Fibroblast of skin of left quadriceps (primary cell): Measurements from ENCODE around the gene ANK3.

Experiments used
- DNase-seq, 2 experiments: peaks; one replicate each; pipeline ENCODE4 v3.0.0-alpha.2; 2013; ENCODE audit warnings: low read depth in 2 of 2

Gene ANK3

DNA sequence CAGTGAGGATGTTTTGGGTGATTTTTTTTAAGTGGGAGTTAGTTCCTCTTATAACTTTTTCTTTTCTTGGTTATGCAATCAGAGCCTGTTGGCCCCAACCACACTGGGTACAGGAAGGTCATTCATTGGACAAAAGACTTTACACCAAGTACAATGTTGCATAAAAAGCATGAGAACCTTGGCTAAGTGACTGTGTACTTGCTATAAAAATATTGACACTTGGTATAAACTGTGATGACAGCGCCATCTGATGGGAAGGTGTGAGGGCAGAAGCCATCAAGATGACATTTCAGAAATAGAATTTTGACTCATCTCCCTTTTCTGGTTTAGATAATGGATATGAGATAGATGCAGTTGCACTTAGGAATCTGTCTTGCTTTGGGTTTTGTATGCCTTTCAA lies 357.0 kb downstream of the ANK3 start:
- DNase-seq, result no peak

DNA sequence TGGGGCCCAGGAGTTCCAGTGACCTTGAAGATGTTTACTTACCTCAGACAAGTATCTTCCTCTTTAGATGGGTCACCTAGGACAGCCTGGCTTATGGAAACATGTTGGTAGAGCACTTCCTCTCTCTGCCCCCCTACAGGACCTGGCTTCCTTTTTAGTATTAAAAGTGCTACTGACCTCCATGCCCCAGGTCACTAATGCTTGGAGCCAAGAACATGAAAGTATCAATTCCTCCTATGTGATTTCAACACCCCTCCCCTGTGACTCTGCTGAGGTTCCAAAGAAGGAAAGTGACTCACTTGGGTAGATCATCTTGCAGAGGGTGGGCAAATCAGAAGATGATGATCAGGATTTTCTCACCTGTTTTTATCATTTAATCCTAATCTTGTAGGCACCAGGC lies 358.0 kb downstream of the ANK3 start:
- no peak for DNase-seq

DNA sequence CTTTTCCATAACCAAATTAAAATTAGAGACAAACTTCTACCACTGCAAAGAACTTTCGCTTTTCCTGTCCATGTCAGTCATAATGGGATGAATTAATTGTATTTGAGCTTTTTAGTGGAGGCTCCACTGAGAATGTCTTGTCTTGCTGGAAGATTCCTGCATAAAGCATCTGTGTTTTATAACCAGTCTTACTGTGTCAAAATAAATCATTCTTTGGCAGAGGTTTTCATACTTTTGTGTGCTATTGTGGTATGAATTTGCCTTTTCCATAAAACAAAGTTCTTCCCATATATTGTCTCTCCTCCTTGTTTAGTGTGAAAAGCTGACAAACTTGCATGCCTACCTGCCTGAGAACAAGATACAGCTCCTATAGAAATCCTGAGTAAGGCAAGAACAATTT lies 358.5 kb downstream of the ANK3 start:
- no peak for DNase-seq

DNA sequence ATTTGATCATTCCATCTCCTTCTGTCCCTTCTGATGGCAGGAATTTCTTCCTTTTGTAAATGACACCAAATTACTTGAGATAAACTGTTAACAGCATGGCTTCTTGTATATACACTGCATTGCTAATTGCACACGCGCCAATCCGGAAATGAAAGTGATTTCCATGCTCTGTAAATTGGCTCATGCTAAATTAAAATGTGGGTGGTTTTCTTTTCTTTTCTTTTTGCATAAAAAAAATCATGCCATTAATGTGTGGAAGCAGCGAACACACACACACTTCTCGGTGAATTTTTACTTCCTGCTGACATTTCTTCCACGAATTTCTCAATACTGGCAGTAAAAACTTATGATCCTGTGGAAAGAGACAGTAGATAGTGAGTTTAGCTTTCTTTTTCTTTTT lies 360.2 kb downstream of the ANK3 start:
- DNase-seq, result no peak

DNA sequence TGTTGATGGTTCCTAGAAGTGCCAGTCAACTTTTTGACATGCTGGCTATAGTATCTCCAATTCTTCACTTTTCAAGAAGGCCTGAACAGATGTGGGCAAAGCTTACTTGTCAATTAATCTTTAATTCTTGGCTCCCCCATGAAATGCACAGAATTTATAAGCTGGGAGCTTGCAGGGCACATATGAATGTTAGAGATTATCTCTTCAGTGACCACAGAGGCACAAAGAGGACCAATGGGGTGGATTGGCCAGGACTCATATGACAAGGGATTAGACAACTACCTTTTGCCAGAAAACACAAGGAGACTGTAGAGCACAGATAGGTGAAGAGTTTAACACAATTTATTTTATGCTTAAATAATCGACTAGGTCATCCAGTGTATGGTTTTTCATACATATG lies 361.6 kb downstream of the ANK3 start:
- no peak for DNase-seq

DNA sequence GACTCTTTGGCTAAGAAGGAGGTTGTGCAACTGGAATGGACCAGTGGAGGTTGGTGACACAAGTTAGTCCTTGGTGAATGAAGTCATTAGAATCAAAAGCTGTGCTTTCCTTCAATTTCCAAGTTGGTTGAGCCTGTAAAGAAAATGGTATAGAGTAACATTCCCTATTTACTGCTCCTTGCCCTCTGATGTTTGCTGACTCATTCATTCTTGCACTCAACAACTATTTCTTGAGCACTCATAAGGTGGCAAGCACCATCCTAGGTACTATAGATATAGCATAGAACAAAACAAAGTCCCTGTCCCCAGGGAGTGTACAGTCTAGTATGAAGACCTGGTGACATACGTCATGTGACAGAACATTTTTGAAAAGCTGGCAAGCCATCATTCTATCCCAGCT lies 364.4 kb downstream of the ANK3 start:
- no peak for DNase-seq

DNA sequence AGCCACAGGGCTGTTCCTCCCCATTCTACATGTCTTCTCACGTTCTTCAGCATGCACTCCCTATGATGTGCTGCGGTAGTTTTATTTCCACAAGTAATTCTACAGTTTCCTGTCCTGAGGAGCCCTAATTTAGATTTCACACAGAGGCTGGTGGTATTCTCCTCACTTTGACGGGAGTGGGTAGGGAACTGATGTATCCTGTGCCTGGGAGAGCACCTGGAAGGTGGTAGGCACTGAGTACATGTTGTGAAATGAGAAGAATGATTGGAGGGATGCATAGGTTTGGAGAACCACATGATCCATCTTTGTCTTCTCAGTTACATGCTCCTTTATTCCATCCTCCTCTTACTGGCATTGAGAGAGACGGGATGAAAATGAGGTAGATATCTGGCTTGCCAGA lies 365.2 kb downstream of the ANK3 start:
- DNase-seq, result no peak

DNA sequence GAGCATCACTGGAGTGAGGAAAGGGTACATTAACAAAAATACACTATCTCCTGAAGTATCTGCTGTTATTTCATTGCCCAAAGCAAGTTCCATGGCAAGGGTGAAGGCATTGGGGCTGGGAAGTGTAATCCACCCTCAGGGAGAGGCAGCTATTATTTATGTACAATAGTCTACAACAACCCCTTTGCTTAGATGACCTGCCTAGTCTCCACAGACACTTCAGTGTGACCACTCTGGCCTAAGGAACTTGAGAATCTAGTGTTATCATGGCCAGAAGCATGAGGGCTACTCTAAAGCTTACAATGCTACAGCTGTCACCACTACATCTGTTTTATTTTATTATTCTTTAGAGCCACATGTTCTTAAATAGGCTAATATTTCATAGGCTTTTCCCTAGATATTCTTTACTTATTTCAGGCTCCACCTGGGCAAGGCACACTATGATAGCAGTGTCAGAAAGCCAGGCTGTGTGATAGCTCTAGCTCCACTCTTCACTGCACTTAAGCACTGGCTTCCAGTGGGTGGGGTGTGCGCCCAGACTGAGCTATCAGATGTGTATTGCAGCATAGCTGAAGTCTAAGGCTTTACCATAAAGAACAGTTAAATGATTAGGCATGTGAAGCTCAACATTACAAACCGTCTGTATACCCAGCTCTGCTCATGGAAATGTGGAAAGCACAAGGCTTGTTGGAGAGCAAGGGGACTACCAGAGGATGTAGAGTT lies 366.4 kb downstream of the ANK3 start:
- DNase-seq, result no peak

DNA sequence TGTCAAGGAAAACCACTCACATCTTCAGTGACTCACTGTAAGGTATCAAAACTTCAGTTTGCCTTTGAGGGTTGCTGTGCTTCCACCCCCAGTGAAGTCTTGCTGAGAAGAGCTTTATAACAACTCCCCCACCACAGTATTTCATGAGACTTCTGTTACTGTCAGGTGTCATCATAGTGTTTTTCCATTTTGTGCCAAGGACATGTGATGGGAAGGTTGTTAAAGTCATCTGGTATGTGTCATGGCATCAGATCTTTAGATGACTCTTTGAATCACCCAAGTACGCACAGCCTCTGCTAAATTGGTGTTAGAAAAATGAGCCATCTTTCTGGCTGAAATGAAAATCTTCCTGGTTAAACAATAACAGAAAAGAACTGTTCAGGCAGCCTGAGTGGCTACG lies 368.3 kb downstream of the ANK3 start:
- DNase-seq, result no peak

DNA sequence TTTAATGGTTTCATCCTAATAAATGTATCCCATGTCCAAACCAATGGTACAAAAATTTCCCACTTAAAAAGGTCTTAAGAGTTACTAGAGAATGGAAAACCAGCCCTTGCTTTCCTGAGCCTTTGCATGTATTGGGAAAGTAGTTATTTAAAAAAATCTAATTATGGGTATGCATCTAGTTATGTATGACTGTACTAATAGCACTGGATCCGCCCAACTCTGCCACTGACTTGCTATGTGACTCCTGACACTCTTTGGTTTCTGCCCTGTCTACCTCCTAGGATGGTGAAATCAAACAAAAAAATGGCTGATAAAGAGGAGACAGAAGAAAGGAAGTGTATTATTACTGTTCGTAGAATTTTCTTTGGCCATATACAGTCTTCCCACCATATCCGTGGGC lies 372.9 kb downstream of the ANK3 start:
- DNase-seq, result no peak

DNA sequence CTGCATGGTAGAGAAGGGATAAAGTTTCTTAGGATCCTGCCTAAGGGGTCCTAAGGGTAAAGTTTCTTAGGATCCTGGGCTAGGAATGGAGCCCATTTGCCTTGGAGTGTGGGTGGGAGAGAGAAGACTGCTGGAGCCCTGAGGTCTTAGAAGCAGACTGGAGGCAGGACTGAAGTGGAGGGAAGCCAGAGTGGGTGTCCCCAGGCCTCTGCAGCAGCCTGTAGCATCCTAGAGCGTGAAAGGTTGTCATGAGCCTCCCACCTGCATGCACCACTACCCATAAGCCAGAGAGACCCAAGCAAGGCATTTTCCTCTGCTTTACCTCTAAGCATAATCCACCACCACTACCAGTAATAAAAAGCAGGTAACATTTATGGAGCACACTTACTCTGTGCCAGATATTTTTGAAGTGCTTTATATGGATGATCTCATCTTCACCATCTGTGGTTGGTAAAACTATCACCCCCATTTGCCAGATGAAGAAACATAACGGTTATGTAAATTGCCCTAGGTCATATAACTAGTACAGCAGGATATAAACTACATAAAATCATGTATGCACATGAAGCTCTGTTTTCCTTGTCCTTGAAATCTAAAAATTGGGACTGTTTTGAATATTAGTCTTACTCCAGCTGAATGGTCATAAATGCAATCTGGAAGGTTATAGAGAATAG lies 379.8 kb downstream of the ANK3 start:
- DNase-seq, result no peak

DNA sequence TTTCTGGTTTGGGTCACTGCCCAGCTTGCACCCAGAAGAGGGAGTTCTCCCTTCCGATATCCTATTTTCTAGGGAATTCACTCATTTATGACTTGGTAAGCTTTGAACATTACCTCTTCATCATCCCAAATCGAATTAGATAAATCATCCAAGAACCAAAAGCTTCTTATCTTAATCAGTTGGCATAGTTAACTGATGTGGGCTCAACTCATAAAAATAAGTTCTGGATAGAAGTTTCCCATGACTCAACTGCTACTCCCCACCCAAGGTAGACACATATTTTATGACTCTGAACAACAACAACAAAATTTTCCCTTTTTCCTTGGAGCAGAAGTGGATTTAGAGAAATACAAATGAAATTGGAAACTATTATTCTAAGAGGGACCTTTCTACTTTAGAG lies 380.4 kb downstream of the ANK3 start:
- DNase-seq, result no peak

DNA sequence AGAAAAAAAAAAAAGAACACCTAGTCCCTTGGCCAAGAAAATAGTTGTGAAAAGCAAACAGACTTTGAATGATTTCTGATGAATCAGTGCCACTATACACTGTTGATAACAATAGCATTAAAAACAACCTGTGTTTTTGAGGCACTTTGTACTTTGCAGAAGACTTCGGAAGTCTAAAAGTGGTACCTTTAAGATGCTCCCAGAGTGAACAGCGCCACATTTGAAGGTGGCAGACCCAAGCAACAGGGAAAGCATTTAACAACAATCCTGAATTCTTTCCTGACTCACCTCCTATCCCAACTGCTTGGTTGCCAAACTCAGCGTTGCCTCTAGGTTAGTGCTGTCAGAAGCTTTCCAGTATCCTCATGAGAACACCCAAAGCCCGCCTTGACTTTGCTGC lies 380.9 kb downstream of the ANK3 start:
- DNase-seq, result no peak

DNA sequence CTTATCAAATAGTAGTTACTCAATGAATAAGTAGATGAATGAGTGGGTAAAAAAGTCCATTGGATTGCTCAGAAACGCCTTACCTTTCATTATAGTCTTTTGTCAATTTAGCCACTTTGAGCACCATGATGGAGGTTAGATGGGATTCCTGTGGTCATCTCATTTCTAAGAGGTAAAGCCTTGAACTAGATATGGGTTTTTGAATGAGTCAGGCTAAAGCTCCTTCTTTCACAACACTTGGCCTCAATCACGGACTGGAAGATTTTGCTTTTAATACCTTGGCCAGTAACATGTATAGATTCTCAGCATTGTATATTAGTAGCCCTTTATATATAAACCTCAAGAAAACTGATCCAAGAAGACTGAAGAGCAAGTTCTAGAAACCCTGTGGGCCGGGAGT lies 383.6 kb downstream of the ANK3 start:
- no peak for DNase-seq

DNA sequence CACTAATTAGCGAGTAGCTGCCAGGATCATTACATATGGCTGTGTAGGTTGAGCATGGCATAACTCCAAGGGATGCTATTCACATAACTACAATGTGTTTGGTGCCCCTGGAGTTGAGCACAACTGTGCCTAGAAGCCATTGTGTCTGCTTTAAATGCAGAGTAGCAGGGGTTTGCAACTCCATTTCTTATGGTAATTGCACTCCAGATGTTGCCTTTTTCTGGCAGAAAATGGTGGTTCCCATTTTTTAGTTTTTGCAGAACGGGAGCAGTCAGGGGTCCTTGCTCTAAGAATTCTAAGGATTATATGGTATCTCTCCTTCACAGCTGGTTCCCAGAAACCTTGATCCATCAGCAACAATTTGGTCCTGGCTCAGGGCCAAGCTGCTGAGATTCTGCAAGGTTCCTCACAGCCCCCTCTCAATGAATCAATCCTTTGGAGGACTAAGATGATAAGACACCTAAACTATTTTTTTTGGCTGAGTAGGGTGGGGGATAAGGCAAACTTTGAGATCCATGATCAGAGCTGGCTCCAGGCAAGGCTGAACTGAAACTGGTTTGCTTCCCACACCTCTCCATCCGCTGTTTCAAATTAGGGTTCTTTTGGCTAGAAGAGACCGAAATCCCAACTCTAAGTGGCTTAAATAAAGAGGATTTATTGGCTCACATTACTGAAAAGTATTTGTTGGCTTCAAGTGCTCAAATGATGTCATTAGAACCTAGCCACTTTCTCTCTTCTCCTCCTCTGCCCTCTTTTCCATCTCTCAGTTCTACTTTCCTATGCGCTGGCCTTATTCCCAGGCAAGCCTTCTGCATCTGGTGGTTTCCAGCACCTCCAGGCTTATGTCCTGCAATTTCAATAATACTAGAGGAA lies 385.8 kb downstream of the ANK3 start:
- DNase-seq, result no peak

DNA sequence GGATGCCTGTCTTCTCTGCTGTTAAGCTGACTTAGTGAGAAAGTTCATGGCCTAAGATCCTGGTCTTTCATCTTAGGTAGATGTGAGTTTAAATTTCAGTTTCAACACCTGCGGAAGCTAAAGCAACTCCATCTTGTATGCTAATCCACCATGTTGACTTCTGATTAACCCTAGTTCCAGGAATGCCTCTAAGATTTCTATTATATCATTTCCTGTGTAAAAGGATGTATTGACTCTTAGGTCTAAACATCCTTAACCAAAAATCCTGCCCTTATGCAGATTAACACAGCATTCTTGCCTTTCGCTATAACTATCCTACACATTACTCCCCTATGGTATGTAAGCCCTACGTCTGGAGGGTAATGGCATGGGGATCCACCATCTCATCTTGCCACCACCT lies 388.9 kb downstream of the ANK3 start:
- DNase-seq, result no peak

DNA sequence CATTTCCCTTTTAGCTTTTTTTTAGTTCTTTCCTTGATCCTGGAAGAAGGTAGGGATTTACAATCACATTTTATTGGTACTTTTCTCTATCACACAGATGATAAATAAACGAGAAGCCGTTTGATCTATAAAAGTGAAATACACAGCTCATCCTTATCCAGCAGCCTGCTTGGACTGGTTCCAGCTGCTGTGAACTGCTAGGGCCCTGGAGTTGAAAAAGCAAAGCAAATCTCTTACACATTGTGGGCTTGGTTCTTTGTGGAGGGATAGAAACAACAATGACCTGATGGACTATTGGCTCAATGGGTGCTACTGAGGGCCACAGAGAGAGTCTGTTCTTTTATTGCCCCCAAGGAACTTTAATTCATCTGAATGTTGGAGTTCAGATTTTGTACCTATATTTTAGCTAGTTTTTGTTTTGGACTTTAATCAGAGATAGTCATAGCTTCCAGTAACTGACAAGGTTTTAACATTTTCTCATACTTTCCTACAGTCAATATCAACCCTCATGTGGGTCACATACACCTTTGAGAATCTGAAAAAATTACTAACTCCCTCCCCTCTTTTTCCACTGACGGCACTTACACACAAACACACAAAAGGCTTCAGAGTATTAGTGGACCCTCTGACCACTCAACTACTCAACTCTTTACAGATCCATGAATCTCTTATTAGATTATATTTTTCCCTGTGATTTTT lies 391.7 kb downstream of the ANK3 start:
- DNase-seq, result no peak

DNA sequence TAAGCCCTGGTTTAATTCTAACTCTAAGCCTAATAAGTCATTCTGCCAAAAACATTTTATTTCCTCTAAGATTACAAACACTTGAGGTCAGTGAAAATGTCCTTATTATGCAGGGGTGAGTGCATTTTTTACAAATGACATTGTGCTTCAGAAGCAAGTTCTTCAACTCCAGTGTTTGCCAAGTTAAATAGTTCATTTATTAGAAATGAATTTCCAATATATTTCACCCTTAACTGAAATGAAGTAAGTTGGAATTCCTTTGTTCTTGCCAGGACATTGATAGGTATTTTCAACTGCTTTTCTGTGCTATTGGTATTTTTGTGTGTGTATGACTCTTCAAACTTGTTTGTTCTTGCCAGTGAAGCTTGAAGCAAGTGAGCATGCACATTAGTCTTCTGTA lies 393.8 kb downstream of the ANK3 start:
- no peak for DNase-seq

DNA sequence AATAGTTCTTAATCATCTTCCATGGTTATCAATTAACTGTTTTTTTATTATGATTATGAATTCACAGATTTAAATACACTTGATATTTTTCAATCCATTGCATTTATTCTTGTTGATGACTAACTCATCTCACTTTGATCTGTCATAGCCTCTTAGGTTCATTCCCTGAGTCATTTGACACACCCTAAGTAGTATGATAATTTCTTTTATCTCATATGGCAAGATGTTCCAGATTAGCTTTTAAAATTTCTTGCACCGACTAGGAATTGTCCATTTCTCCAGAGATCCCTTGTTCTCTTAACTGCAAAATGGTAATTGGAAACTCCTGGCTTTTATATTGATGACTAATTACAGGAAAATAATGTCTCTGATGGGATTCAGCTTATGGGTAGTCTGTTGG lies 395.7 kb downstream of the ANK3 start:
- DNase-seq, result no peak

DNA sequence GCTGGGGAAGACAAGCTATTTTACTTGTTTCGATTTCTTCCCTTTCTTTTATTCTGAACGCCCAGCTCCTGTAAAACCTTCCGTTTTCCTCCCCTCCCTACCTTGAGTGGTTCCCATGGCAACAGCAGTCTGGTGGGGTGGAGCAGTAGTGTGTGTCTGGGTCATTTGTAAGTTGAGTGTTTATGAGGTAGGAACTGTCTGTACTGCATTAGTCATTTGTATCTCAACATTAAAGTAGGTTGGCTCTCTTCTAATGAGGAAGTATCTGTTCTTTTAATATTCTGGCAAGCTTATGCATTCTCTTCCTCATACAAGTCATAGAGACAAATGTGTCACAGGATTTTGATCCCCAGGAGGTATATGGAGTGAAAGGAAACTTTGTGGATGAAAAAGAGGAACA lies 398.0 kb downstream of the ANK3 start:
- DNase-seq, result no peak

DNA sequence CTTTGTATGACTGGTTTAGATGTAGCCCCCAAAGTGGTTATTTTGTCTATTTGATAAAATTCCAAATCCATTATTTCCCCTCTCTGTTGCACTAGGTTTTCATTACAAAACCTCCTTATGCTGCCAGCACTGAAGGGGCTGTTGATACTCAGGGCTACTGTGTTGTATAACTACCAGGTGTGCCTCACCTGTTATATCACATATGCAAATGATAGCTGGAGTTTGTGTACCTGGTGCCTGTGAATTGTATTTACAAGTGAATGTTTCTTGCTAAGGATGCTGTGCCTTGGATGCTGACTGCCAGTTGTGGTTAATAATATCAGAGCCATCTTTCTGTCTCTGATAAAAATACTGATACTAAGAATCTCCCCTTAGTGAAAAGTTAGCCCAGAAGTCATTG lies 398.6 kb downstream of the ANK3 start:
- DNase-seq, result no peak

DNA sequence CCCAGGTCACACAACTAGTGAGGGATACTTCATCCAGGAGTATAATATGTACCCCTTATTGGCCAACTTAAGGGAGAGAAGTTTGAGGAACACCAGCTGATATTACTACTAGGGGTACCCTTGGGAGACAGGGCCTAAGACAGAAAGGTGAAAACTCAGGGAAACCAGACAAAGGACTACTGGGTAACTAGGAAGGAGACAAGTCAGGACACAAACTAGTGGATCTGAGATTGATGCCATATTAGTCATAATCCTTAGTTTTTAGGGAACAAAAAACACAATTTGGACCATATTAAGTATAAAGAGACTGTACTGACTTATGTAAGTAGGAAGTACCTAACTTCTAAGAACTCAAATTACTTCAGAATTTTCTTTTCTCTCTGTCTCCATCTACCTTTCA lies 404.0 kb downstream of the ANK3 start:
- no peak for DNase-seq
